Endometrial microvascular endothelial cells (primary cell): ENCODE measurements around the gene PROX1. TPM values are rescaled to one million over a fixed set of nuclear protein-coding genes. Genes with fewer than 3 reads are reported as not detected.
"Not testable (repeated sequence)": the region's sequence is repeated elsewhere in the genome, so short reads cannot be mapped to it uniquely, and the experiment has no call there.

ENCODE experiments used
- in situ Hi-C: cut with HindIII; loops from 2 replicates; pipeline ENCODE4 v1.10.0; 2017; ENCODE audit warnings: low sequenced_read_pairs, low pct_unique_long_range_greater_than_20kb; ENCODE audit errors: inconsistent ontology term
- total RNA-seq: library from RNA; depleted of rRNA; stranded (reverse); fragments of >200 nt; gene quantifications from one replicate; pipeline ENCODE4 v1.2.3, GENCODE V29; 2015; ENCODE audit errors: inconsistent ontology term

Gene PROX1
- total RNA-seq, 1 donor from 2014 or later: not detected

DNA sequence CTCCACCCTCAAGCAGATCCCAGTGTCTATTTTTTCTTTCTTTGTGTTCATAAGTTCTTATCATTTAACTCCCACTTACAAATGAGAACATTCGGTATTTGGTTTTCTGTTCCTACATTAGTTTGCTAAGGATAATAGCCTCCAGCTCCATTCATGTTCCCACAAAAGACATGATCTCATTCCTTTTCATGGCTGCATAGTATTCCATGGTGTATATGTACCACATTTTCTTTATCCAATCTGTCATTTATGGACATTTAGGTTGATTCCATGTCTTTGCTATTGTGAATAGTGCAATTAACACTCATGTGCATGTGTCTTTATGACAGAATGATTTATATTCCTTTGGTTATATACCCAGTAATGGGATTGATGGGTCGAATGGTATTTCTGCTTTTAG, 101.2 kb downstream of the PROX1 start:
- in situ Hi-C loops: not testable (repeated sequence)
